GM19468 (cell line): ENCODE results near the gene PTMS.

ENCODE experiments used
- ATAC-seq: cut with Tn5 transposase; IDR thresholded peaks from one replicate; pipeline ENCODE4 v1.9.1; 2021; ENCODE audit warnings: mild to moderate bottlenecking, moderate library complexity, moderate number of reproducible peaks; ENCODE audit not compliant: unreplicated experiment; ENCODE audit errors: extremely low read depth

The PTMS gene

DNA sequence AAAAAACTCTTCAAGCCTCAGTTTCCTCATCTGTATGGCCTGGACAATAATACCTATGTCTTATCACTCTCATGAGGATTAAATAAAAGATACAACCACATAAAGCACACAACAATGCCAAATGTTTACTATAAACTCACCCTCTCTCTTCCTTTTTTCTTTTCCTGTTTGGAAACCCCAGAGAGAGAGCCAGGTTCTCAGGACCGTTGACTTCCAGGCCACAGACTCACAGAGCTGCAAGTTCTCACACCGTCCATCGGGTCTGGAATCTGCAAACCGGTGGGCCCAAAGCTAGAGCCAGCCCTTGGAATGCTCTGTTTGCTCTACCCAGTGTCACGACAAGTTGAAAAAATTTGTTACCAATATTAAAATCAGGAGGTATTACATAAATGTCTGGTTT lies 18.6 kb downstream of the PTMS start:
- ATAC-seq: no peak

DNA sequence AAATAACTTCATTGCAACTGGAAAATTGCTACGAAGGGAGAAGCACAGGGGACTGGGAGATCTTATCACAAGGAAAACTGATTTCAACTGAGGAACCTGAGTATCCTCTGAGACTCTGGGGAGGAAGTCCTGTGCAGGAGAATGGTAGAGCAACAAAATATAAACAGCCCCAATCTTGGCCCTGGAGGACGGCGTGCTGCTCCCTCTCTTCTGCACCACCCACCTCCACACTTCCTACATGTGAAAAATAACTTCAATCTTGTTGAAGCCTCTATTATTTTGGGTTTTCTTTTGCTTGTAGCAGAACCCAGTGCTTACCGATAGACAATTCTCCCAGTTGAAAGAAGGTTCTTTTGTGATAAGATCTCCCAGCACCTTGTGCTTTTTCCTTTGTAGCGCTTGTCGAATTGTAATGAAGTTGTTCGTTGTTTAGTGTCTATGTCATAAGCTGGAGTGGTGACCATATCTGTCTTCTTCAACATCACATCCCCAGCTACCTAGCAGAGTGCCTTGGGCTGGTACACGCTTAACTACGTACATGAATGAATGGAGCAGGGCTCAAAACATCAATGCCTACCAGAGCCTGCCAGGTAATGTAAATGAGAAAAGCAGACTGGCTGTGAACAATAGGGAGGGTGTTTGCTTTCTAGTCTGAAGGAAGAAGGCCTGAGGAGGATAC lies 20.4 kb downstream of the PTMS start:
- ATAC-seq: no peak

GRCh38 chr12:6787309-6787708 lies 21.1 kb downstream of the PTMS start:
- no peak for ATAC-seq

- ATAC-seq: no peak
These were observed 23.1 kb downstream of the PTMS start, which contains the start of gene CD4 for GRCh38 chr12:6788972-6789924. TSS of gene CD4 (plus strand) at chr12:6789528. CDS start at chr12:6800139, 10,611 bp downstream.

- ATAC-seq: no peak
These were observed 24.5 kb downstream of the PTMS start for GRCh38 chr12:6790496-6791150.

GRCh38 chr12:6791931-6792520 lies 25.9 kb downstream of the PTMS start:
- no peak for ATAC-seq

GRCh38 chr12:6792522-6793201 lies 26.5 kb downstream of the PTMS start:
- ATAC-seq: no peak

DNA sequence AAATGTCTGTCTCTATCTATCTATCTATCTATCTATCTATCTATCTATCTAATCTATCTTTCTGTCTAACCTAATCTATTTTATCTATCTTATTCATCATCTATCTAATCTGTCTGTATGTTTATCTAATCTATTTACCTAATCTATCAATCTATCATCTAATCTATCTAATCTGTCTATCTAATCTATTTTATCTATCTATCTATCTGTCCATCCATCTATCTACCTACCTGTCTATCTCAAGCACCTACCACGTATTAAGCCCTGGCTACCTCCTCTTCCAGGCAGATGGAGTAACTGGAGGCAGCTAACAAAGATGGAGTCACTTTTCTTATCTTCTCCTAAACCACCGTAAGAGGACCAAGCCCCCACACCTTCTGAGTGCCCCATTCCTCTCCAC lies 28.9 kb downstream of the PTMS start:
- ATAC-seq: no peak

- no peak for ATAC-seq
These were observed 30.4 kb downstream of the PTMS start for GRCh38 chr12:6796576-6796975.

DNA sequence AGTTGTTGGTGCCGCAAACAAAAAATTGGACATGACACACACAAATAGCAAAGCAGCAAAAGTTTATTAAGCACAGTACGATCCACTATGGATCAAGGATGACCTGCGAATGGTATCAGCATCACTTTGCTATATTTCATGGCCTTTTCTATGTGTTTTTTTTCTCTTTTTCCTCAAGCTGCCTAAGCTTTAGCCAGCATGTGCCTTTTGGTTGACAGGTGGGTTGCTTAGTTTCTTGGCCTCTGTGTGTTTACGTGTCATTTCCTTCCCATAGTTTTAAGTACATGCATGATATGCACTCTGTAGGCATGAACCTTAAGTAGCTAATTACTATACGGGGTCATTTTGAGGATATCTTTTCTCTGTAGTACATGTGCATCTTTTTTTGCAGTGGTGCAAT lies 33.0 kb downstream of the PTMS start:
- ATAC-seq: no peak

DNA sequence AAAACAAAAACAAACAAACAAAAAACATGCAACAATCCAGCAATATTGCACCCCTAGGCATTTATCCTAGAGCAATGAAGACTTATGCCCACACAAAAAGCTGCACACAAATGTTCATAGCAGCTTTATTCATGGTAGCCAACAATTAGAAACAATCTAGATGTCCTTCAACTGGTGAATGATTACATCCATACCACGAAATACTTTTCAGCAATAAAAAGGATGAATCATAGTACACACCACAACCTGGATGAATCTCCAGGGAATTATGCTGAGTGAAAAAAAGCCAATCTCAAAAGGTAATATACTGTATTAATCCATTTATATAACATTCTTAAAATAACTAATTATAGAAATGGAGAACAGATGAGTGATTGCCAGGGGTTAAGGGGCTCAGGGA lies 41.0 kb downstream of the PTMS start:
- no peak for ATAC-seq

GRCh38 chr12:6809056-6809455 lies 42.9 kb downstream of the PTMS start:
- no peak for ATAC-seq

- ATAC-seq: no peak
These were observed 44.6 kb downstream of the PTMS start for GRCh38 chr12:6810758-6811157.

DNA sequence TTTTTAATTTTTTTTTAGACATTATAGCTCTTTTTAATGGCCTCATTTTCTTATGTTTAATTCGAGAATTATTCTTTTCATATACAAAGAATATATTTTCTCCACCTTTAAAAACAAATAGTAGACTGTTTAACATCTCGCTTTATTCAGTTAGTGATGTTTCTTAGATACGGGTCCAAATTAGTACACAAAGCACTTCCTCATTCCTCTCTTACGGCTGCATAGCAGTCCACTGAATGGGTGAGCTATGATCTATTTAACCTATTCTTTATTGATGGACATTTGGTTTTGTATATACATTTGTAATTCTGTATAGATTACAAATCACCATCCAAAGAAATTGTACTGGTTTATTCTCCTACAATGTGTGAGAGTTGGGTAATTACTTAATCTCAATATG lies 47.2 kb downstream of the PTMS start:
- no peak for ATAC-seq

DNA sequence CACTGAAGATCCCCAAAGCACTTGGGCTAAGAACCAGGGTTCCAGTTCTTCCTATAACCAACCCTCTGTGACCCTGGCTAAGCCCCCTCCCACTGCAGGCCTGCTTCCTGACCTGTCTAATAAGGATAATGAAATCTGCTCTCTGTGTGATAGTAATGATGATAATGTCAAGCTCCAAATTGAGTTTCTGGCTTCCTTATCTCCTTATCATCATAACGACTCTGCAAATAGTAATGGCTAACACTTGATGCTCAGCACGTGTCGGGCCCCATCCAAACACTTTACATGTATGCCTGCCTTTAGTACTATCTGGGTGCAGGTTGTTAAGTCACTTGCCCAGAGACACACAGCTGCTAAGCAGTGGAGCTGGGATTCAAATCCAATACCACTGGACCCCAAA lies 50.4 kb downstream of the PTMS start:
- no peak for ATAC-seq

DNA sequence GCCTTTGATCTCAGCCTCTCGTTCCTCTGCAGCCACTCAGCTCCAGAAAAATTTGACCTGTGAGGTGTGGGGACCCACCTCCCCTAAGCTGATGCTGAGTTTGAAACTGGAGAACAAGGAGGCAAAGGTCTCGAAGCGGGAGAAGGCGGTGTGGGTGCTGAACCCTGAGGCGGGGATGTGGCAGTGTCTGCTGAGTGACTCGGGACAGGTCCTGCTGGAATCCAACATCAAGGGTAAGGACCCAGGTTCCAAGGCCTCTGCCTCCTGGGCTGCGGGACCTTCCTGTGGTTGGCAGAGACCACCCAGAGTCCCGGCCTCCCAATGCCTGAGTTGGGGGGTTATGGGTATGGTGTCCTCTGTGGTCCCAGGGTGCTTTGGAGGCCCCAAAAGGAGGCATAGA lies 50.9 kb downstream of the PTMS start:
- no peak for ATAC-seq

DNA sequence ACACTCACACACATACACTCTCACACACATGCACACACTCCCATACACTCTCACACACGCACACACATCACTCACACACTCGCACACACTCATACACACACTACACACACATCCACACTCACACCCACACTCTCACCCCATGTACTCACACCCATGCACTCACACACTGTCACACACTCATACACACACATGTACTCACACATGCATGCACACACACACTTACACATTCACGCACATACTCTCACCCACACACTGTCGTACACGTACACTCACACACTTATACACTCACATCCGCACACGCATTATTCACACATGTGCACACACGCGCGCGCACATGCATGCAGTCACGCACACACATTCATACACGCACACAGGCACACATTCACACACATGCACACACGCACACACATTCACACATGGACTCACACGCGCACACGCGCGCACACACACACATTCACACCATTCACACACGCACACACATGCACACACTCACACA lies 51.5 kb downstream of the PTMS start:
- no peak for ATAC-seq

- ATAC-seq: no peak
These were observed 52.1 kb downstream of the PTMS start for GRCh38 chr12:6818222-6818621.

GRCh38 chr12:6818645-6819044 lies 52.5 kb downstream of the PTMS start:
- no peak for ATAC-seq
